SIG-M5 (cell line): Measurements from ENCODE around the gene DFFA.
A peak's percentile ranks its signal among the peaks of the same experiment; 100 is the strongest.
"Not testable (repeated sequence)": the region's sequence is repeated elsewhere in the genome, so short reads cannot be mapped to it uniquely, and the experiment has no call there.

Experiments
- DNase-seq: peaks from one replicate; lab custom pipeline; 2025; lab: John Stamatoyannopoulos, UW

DFFA gene

DNA sequence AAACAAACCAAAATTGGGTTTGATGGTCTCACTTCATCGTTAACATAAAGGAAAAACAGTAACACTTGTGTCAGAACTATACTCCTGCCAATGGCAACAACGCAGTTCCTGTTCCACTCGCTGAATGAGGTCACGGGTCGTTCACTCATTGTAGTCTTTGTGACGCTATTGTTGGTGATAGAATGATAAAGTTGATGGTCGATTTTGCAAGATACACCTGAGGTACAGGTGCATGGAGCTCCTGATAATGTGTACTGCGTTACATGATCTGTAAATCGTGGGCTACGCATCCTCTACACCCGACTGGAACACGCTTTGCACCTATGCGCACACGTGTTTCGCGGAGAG lies 42.5 kb downstream of the DFFA start:
- no peak for DNase-seq

GRCh38 chr1:10428984-10429383 lies 43.3 kb downstream of the DFFA start:
- DNase-seq, result no peak

DNA sequence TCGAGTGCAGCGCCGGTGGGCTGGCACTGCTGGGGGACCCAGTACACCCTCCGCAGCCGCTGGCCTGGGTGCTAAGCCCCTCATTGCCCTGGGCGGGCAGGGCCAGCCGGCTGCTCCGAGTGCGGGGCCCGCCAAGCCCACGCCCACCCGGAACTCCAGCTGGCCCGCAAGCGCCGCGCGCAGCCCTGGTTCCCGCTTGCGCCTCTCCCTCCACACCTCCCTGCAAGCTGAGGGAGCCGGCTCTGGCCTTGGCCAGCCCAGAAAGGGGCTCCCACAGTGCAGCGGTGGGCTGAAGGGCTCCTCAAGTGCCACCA lies 45.8 kb downstream of the DFFA start:
- DNase-seq, result not testable (repeated sequence)

DNA sequence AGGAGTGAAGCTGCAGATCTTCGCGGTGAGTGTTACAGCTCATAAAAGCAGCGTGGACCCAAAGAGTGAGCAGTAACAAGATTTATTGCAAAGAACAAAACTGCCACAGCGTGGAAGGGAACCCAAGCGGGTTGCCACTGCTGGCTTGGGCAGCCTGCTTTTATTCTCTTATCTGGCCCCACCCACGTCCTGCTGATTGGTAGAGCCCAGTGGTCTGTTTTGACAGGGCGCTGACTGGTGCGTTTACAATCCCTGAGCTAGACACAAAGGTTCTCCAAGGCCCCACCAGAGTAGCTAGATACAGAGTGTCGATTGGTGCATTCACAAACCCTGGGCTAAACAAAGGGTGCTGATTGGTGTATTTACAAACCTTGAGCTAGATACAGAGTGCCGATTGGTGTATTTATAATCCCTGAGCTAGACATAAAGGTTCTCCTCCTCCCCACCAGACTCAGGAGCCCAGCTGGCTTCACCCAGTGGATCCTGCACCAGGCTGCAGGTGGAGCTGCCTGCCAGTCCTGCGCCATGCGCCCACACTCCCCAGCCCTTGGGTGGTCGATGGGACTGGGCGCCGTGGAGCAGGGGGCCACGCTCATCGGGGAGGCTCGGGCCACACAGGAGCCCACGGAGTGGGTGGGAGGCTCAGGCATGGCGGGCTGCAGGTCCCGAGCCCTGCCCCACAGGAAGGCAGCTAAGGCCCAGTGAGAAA lies 46.3 kb downstream of the DFFA start:
- not testable (repeated sequence) for DNase-seq

GRCh38 chr1:10424651-10425050 lies 47.7 kb downstream of the DFFA start:
- DNase-seq, result no peak

- DNase-seq, result no peak
Observed at GRCh38 chr1:10424034-10424433, 48.3 kb downstream of the DFFA start.

DNA sequence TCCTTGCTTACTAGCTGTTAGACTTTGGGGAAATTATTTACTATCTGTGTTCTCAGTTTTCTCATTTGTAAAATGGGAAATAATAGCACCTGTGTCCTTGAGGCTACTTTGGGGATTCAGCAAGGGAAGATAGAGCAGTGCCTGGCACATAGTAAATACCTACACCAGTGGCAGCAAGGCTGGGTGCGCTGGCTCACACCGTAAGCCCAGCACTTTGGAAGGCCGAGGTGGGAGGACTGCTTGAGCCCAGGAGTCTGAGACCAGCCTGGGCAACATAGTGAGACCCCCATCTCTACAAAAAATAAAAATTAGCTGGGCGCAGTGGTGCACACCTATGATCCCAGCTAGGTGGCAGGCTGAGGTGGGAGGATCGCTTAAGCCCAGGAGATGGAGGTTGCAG lies 50.7 kb downstream of the DFFA start:
- DNase-seq, result no peak

- DNase-seq, result no peak
Observed at GRCh38 chr1:10419351-10419750, 53.0 kb downstream of the DFFA start.

DNA sequence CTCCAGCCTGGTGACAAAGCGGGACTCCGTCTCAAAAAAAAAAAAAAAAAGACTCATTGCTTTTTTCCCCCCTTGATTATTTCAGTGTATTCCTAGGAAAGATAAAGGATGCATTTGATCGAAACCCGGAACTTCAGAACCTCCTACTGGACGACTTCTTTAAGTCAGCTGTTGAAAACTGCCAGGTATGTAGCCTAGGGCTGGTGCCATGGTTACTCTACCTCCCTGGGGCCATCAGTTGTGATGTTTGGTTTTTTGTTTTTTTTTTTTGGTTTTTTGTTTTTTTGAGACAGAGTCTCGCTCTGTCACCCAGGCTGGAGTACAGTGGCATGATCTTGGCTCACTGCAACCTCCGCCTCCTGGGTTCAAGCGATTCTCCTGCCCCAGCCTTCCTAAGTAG lies 53.6 kb downstream of the DFFA start:
- not testable (repeated sequence) for DNase-seq

DNA sequence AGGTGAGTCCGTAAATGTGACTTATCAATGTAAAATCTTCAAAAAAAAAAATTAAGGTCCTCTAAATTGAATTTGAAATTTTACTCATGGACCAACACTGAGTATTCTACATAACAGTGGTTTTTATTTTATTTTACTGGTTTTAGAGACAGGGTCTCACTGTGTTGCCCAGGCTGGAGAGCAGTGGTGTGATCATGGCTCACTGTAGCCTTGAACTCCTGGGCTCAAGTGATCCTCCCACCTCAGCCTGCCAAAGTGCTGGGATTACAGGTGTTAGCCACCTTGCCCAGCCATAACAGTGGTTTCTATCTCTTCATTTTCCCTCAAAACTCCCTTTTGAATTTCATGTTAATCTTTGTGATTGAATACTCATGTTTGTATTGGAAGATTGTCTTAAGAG lies 56.4 kb downstream of the DFFA start:
- not testable (repeated sequence) for DNase-seq

- peak; percentile 70 for DNase-seq
Observed at GRCh38 chr1:10415211-10415930, 57.0 kb downstream of the DFFA start.

GRCh38 chr1:10407201-10407600 lies 65.1 kb downstream of the DFFA start:
- DNase-seq, result no peak
